Stimulated activated CD4-positive, alpha-beta T cell treated with anti-CD3 and anti-CD28 coated beads, Interleukin-2, amount 100 ng/mL, for 48 hours (primary cell): ENCODE results near the gene NLN.
"Not testable (repeated sequence)": the region's sequence is repeated elsewhere in the genome, so short reads cannot be mapped to it uniquely, and the experiment has no call there.

Source experiments
- DNase-seq, 2 donors: peaks; one replicate each; pipeline ENCODE4 v3.0.0-alpha.2; 2020

Gene NLN

GRCh38 chr5:65721720-65722574, at the start of gene NLN, which contains the start of gene SGTB:
Gene NLN, plus strand, starts transcription at chr5:65722205. Its CDS starts 169 bp downstream, at chr5:65722374.
Gene SGTB, minus strand, starts transcription at chr5:65722109. Its CDS starts 1,302 bp downstream, at chr5:65720807.
- peak; percentile 78 to 89 for DNase-seq

DNA sequence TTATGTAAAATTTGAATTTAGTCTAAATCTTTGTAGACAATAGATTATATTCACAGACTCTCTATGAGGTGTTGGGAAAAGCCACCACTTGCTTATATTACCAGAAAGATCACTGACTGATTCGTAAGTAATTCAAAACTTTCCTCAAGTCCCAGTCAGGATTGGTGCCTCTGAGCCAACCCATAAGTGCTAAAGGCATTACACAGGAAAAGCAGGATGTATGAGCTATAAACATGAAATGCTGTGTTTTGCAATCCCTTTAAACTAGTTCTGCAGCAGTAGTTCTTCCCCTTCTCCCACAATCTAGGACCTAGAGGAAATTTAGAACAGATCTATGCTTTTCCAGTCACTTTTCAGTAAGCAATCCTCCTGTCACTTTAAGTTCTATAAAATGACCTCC, 49.2 kb upstream of the NLN start:
- no peak for DNase-seq

DNA sequence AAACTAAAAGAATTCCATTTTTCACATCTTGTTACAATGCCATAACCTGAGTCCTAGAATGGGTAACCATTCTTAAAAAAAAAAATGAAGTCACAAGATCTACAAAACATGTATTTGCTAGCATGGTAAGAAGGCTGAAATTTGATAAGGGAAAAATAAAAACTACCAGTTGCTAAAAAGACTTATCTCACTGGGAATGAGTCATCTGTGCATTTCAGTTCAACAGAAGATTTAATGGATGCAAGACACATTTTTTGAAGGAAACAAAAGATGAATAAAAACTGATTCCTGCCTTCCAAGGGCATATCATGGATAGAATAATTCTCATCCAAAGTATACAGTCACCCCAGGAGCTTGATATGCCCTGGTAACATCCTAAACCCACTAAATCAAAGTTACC, 47.3 kb upstream of the NLN start:
- DNase-seq = no peak

GRCh38 chr5:65676056-65676455, 45.9 kb upstream of the NLN start:
- DNase-seq = not testable (repeated sequence)

GRCh38 chr5:65682148-65682547, 39.9 kb upstream of the NLN start:
- DNase-seq = no peak

DNA sequence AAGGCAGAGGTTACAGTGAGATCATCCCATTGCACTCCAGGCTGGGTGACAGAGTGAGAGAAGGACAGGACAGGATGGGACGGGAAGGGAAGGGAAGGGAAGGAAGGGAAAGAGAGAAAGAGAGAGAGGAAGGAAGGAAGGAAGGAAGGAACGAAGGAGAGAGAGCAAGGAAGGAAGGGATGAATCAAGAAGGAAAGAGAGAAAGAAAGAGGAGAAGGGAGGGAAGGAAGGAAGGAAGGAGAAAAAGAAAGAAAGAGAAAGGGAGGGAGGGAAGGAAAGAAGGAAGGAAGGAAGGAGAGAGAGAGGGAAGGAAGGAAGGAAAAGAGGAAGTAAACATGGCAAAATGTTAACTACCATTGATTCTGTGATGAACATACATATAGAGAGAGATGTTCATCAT, 28.9 kb upstream of the NLN start:
- DNase-seq = no peak

DNA sequence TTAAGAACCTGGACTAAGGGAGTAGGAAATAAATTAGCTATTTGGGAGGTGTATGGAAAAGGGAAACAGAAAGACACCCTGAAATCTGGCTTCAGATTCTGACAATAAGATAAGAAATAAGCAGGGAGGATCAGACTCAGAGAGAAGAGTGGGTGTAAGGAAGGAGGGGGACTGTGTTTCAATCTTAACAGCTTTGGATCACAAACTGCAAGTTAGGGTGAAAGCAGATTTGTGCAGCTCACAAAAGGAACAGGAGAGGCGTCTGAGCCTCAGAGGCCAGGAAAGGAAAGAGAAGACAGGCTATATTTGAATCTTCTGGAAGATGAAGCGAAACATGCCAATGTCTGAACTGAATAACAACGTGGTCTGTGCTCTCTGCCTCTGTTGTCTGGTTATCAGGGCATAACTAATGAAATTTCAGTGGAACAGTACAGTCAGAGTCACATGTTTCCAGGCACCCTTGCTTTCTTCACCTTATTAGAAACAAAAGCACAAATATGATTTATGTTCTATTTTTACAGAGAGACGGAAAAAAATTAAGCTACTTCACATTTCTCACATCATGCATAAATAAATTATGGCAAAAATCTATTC, 26.7 kb upstream of the NLN start:
- no peak for DNase-seq

GRCh38 chr5:65695896-65696295, 26.1 kb upstream of the NLN start:
- no peak for DNase-seq

DNA sequence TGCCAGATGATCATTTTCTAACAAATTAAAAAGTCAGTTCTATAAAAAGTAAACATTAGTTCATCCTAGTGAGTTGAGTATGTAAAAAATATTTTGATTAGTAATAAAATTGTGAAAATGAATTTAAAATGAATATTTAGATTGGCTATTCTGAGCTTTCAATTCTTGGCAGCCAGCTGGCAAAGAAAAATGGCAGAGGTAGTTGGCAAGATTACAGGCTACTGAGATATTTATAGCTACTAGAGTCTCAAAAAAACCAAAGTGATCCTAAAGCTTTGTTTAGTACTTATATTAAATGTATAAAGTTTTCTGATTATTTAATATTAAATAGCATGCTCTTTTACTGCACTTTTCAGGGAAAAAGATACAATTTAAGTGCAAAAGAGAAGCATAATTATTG, 25.1 kb upstream of the NLN start:
- no peak for DNase-seq

- DNase-seq = no peak
These were observed 22.7 kb upstream of the NLN start for GRCh38 chr5:65699338-65699737.

DNA sequence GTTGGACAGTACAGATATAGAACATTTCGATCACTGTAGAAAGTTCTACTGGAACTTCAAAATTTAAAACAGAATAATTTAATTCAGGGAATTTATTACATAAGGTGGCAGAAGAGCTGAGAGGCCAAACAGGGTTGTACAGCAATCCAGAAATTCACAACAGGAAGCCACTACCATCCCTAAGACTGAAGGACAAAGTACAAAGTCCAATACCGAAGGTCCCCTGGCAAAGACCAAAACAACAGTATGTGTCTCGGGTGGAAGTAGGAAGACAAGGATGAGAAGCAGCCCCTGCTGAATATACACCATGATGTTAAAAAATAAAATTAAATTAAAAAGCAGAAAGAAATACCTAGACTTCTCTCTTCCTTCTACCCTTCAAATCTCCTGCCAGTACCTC, 20.0 kb upstream of the NLN start:
- DNase-seq = no peak

DNA sequence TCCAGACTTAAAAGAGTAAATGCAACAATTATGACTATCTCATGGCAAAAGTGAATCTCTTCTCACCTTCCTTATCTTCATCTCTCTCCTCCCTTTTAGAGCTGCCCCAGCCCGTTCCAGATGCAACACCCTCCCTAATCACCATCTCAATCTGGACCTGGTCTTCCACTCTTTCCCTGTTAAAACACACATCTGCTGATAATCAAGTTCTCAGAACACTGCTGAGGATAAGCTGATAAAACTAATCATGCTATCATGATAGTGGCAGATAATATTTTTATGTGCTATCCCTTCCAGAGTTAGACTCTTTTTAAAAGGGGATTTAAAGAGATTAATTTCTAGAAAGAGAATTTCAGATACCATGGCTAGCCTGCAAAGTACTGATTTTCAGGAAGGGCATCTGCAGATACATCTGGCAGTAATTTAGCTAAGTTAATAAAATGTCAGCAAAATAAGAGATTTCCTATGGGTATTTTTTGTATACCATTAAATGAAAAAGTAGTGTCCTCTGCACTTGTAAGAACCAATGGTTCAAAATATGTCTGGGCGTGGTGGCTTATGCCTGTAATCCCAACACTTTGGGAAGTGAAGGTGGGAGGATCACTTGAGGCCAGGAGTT, 17.3 kb upstream of the NLN start:
- DNase-seq = no peak

- no peak for DNase-seq
These were observed 14.3 kb upstream of the NLN start for GRCh38 chr5:65707663-65708062.

DNA sequence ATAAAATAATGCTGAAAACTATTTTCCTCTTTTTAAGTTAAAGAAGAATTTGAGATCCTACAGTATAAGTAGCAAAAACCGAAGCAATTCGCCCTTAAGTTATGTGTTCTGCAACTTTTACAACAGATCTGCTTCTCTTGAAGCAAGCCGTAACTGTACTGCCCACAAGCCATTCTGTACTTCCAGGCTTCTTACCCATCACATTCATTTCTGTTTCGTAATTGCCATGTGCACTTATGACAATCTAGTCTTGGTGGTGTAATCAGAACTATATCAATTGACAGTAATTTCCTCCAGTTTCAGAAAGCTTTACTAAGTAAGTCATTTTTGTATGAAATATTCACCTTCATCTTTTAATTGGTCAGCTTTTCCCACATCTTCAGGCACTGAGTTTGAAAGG, 13.9 kb upstream of the NLN start:
- no peak for DNase-seq

DNA sequence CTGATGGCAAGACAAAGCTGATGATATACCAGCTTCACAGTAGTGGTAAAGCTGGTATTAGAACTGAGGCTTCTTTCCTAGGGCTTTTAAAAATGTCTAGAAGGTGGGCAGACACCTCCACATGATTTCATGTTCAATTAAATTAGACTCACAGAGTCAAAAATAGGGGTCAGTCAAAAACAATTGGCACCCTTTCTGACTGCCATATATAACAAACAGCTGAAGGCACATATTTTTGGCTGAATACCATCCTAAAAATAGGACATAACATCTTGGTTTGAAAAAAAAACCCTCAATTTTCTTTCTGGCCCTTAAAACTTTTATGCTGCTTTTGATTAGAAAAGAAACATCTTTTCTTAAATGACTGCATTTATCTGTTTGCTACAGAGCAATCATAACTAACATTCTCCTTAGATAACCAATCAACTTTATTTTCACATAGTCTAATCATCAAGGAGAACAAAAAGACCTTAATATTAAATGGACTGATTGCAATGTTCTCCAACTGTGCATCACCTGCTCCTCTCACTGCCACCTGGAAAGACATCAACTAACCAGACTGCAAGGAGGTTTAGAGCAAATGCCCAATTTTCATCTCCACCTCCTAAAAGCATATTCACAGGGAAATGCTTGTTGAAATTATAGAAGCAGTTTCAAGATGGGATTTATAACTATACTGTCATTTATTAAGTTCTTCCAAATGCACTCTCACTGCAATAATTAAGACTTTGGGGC, 3.3 kb upstream of the NLN start:
- no peak for DNase-seq

DNA sequence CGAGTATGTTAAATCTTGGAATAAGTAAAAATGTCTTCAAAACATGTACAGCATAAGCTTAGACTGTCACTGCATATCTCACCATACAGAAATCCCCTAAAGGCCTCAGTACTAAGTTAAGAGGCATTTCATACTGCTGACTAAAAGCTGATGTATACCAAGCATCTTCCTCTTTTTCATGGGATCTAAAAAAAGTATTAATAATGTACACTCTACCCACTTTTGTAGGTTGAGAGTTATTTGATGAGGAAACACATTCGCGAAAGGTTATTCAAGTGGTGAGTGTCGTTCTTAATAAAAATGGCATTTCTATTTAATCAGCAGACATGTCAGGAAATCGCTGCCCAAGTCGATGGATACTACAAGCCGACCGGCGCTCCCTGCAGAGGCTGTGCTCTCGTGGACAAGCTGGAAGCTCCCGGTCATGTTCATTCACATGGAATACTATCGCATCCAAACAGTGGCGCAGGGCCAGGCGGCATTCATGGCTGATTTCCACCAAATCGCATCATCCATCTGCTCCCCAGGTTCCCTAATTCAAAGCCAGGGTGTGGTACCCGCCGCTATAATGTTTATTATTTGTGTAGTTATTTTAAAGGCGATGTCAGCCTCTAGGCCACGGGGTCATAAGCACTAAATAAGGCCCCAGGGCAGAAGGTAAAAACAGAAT, 820 bp upstream of the NLN start:
- DNase-seq = no peak

DNA sequence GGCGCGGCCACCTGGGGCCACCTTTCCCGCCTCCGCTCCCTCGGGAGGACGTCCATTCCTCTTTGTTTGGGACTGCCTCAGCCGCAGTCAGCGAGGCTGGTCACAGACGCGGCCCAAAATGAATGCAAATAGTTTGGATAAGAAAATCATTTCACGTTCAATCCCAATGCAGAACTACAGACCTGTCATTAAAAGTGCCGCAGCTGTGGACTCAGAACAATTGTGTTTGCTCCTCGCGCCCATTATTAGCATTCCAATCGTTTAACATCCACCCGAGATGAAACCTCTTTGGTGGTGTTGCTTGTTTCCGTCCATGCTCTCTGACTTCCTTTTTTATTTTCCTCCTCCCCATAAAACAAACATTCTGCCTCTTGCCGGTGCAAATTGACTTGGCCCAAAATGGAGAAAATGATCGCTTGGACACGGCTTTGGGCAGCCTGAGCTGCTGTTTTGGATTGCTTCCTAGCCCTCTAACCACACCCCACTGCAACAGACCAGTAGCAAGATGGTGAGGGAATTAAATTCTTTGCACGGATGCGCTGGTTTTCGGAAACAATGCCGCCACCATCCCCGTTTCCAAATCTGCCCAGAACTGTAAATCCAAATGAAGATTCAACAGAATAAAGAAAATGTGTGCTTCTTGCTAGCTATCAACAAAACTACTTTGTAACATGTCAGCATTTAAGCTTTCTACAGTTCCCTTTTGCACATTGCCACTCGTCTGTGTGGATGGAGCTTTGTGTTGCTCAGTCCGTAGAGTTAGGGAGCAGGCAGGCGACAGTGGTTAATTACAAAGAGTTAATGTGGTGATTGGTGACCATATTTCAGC, 784 bp downstream of the NLN start:
- no peak for DNase-seq

GRCh38 chr5:65727491-65728156, 5.6 kb downstream of the NLN start:
- no peak for DNase-seq

- no peak for DNase-seq
These were observed 6.2 kb downstream of the NLN start for GRCh38 chr5:65728218-65728617.

DNA sequence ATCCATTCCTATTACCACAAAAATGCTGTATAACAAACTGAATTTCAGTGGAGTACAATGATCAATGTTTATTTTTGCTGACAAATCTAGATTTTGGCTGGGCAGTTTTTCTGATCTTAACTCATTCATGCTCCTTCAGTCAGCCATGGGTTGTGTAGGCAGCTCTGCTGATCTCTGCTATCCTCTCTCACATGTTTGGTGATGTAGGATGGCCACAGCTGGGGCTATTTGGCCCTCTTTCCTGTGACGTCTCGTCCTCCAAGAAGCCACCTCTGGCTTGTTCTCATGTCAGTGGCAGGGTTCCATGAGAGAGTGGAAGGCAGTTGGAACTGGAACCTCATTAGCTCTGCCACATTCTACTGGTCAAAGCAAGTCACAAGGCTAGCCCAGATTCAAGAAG, 8.9 kb downstream of the NLN start:
- no peak for DNase-seq

- DNase-seq = not testable (repeated sequence)
These were observed 10.0 kb downstream of the NLN start for GRCh38 chr5:65732046-65732445.
